Esophagus muscularis mucosa (tissue), 4 donors: ENCODE results near the gene TLR6. TPM values are rescaled to one million over a fixed set of nuclear protein-coding genes. Genes with fewer than 3 reads are reported as not detected.

ENCODE experiments used
- DNase-seq: peaks from one replicate; pipeline ENCODE4 v3.0.0-alpha.2; 2017; ENCODE audit errors: extremely low spot score
- H3K27ac ChIP-seq, 4 donors: fragments of 200-600 bp; sonication (generic); replicated peaks in 1 of 4; 1 replicate in 3 of 4; 2 replicates in 1 of 4; pipeline ENCODE4 v1.5.1; 2016 to 2019; ENCODE audit warnings: mild to moderate bottlenecking in 1 of 4
- H3K27me3 ChIP-seq, 4 donors: fragments of 200-600 bp; sonication (generic); one replicate each; pipeline versions ENCODE4 v1.5.1 to v1.6.0; 2016 to 2019
- H3K36me3 ChIP-seq, 4 donors: fragments of 200-600 bp; sonication (generic); one replicate each; pipeline ENCODE4 v1.5.1; 2016 to 2019
- H3K4me1 ChIP-seq, 4 donors: fragments of 200-600 bp; sonication (generic); one replicate each; pipeline ENCODE4 v1.5.1; 2016 to 2019
- H3K4me3 ChIP-seq, 4 donors: fragments of 200-600 bp; sonication (generic); 1 replicate in 2 of 4; 2 replicates in 2 of 4; pipeline ENCODE4 v1.5.1; 2016 to 2019; ENCODE audit warnings: mild to moderate bottlenecking in 4 of 4, moderate library complexity in 1 of 4
- H3K9me3 ChIP-seq, 4 donors: fragments of 200-600 bp; sonication (generic); 1 replicate in 3 of 4; 2 replicates in 1 of 4; pipeline ENCODE4 v1.5.1; 2016 to 2019
- EP300 ChIP-seq: sonication (generic); formaldehyde crosslinking; IDR thresholded peaks from one replicate; pipeline ENCODE4 v1.6.1; 2017; ENCODE audit warnings: antibody characterized with exemption
- POLR2A ChIP-seq: fragments of 450-650 bp; IDR thresholded peaks from one replicate; pipeline ENCODE4 v1.6.1; 2017; ENCODE audit warnings: antibody characterized with exemption, moderate library complexity, mild to moderate bottlenecking, low read depth
- POLR2AphosphoS5 ChIP-seq, 2 donors: sonication (generic); formaldehyde crosslinking; IDR thresholded peaks; one replicate each; pipeline ENCODE4 v1.6.1; 2017; ENCODE audit warnings: antibody characterized with exemption in 2 of 2
- WGBS: methylation state at CpG from one replicate; pipeline ENCODE4 v1.1.5; 2018; 5-methylcytosine and 5-hydroxymethylcytosine counted together
- intact Hi-C: fragments of 100-400 bp; cut with DNase I; formaldehyde crosslinking; loops from one replicate; pipeline ENCODE4 v1.15.1; 2023
- total RNA-seq, 4 donors: library from RNA; depleted of rRNA; stranded (reverse); fragments of >200 nt; gene quantifications; one replicate each; pipeline versions ENCODE4 v1.1.0 to v1.2.1, GENCODE V29; 2016
- TF ChIP-seq, protein P1 (sequence below), 3 experiments: fragments of 200-600 bp in 2 of 3; fragments of 450-650 bp in 1 of 3; sonication (generic) in 2 of 3; IDR thresholded peaks; one replicate each; pipeline ENCODE4 v1.5.1; 2017 to 2019; ENCODE audit warnings: antibody characterized with exemption in 3 of 3, mild to moderate bottlenecking in 2 of 3, moderate library complexity in 1 of 3

TLR6 gene
- total RNA-seq, 4 donors from 2014 or later, result 1.1 to 1.8 (median 1.7) TPM

DNA sequence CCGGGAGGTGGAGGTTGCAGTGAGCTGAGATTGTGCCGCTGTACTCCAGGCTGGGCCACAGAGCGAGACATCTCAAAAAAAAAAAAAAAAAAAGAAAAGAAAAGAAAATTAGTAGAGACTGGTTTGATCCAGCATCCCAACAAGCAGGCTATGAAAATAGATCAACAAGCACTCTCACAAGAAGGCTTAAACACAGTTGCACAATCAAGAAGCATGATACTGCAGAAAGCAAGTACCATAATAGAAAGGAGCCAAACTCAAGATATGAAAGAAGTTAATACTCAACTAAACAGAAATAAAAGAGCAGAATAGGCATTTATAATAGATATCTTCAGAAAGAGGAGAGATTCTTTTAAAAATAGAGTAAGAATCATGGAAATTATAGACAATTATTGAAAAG lies 10.6 kb downstream of the TLR6 start:
- WGBS, result 89% methylated on average over 3 of the region's 3 CpGs
- Histone ChIP-seq H3K27me3 (no peaks in the 10 kb centered on the region), H3K4me1 (no peaks in the 10 kb centered on the region), H3K4me3 (no peak overlapping the region), H3K27ac (no peak overlapping the region), H3K36me3 (no peaks in the 10 kb centered on the region), H3K9me3 (no peaks in the 10 kb centered on the region)
- TF ChIP-seq POLR2A, result no peak
- TF ChIP-seq, protein P1, sequence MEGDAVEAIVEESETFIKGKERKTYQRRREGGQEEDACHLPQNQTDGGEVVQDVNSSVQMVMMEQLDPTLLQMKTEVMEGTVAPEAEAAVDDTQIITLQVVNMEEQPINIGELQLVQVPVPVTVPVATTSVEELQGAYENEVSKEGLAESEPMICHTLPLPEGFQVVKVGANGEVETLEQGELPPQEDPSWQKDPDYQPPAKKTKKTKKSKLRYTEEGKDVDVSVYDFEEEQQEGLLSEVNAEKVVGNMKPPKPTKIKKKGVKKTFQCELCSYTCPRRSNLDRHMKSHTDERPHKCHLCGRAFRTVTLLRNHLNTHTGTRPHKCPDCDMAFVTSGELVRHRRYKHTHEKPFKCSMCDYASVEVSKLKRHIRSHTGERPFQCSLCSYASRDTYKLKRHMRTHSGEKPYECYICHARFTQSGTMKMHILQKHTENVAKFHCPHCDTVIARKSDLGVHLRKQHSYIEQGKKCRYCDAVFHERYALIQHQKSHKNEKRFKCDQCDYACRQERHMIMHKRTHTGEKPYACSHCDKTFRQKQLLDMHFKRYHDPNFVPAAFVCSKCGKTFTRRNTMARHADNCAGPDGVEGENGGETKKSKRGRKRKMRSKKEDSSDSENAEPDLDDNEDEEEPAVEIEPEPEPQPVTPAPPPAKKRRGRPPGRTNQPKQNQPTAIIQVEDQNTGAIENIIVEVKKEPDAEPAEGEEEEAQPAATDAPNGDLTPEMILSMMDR (IDR thresholded peaks at IDR 0.05), result no peak
- intact Hi-C loops, result no loop called here
- no peak for DNase-seq

DNA sequence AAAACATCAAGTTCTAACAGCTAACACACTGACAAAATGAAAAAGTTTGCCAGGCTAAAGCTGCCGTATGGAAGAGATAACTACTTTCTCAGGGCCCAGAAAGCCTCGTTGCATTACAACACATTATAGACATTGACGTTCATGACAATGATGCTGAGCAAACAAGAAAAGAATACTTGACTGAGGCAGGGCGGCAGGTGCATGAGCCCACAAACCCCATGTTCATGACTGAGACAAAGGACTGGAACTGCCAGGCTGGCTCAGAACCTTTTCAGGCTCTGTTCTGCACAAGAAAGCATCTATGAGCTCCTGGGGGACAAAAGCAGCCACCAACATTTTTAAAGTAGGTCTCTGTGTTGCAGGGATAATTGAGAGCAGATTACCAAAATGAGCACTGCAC lies 13.6 kb downstream of the TLR6 start:
- intact Hi-C loops, result no loop called here
- DNase-seq, result no peak
- no peaks in the 10 kb centered on the region for H3K36me3 ChIP-seq
- no peaks in the 10 kb centered on the region for H3K9me3 ChIP-seq
- TF ChIP-seq POLR2A (no peak), POLR2AphosphoS5 (IDR thresholded peaks at IDR 0.05) (no peak), EP300 (no peak)
- TF ChIP-seq, protein P1 (IDR thresholded peaks at IDR 0.05), result no peak
- no peak overlapping the region for H3K4me3 ChIP-seq
- no peaks in the 10 kb centered on the region for H3K27me3 ChIP-seq
- H3K27ac ChIP-seq, result no peak overlapping the region
- WGBS, result 93% methylated on average over 4 of the region's 4 CpGs
- no peaks in the 10 kb centered on the region for H3K4me1 ChIP-seq

DNA sequence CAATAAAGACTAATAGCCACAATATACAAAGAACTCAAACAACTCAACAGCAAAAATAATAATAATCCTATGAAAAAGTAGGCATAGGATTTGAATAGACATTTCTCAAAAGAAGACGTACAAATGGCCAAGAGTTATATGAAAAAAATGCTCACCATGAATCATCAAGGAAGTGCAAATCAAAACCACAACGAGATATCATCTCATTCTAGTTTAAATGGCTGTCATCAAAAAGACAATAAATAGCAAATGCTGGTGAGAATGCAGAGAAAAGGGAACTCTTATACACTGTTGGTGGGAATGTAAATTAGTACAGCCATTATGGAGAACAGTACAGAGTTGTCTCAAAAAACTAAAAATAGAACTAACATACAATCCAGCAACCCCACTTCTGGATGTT lies 18.8 kb downstream of the TLR6 start:
- H3K36me3 ChIP-seq, result no peaks in the 10 kb centered on the region
- no peaks in the 10 kb centered on the region for H3K27me3 ChIP-seq
- intact Hi-C loops, result no loop called here
- no peak overlapping the region for H3K4me3 ChIP-seq
- DNase-seq, result no peak
- WGBS, result 52% methylated on average over 2 of the region's 2 CpGs
- H3K9me3 ChIP-seq, result peaks cover 0 to 31% (median 15%) of the 10 kb centered on the region in 4 donors
- no peak overlapping the region for H3K27ac ChIP-seq
- no peaks in the 10 kb centered on the region for H3K4me1 ChIP-seq
- TF ChIP-seq POLR2A (no peak), EP300 (no peak), POLR2AphosphoS5 (IDR thresholded peaks at IDR 0.05) (no peak)
- TF ChIP-seq, protein P1 (IDR thresholded peaks at IDR 0.05), result no peak

DNA sequence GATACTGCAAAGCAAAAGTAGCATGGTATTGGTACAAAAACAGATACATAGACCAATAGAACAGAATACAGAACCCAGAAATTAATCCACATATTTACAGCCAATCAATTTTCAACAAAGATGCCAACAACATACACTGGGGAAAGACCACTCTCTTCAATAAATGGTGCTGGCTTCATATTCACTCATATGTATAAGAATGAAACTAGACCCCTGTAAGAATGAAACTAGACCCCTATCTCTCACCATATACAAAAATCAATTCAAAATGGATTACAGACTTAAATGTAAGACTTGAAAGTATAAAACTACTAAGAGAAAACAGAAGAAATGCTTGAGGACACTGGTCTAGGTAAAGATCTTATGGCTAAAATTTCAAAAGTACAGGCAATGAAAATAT lies 19.3 kb downstream of the TLR6 start:
- Histone ChIP-seq H3K27me3 (no peaks in the 10 kb centered on the region), H3K27ac (no peak overlapping the region), H3K36me3 (no peaks in the 10 kb centered on the region), H3K4me3 (no peak overlapping the region), H3K4me1 (no peaks in the 10 kb centered on the region), H3K9me3 (peaks cover 0 to 31% (median 15%) of the 10 kb centered on the region in 4 donors)
- DNase-seq, result no peak
- intact Hi-C loops, result no loop called here
- TF ChIP-seq POLR2A, result no peak

DNA sequence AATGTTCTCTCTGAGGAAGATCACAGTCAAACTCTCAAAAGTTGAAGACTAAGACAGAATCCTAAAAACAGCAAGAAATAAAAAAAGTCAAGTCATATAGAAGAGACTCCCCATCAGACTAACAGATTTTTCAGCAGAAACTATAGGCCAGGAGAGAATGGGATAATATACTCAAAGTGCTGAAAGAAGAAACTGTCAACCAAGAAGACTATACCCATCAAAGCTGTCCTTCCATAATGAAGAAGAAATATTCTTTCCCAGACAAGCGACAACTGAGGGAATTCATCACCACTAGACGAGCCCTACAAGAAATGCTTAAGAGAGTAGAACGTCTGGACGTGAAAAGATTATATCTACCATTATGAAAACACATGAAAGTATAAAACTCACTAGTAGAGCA lies 22.0 kb downstream of the TLR6 start:
- Histone ChIP-seq H3K27ac (no peak overlapping the region), H3K27me3 (no peaks in the 10 kb centered on the region), H3K36me3 (no peaks in the 10 kb centered on the region), H3K9me3 (peaks cover 0 to 31% (median 15%) of the 10 kb centered on the region in 4 donors), H3K4me1 (no peaks in the 10 kb centered on the region), H3K4me3 (no peak overlapping the region)
- intact Hi-C loops, result no loop called here
- no peak for DNase-seq
- TF ChIP-seq, protein P1 (IDR thresholded peaks at IDR 0.05), result no peak
- no peak for TF ChIP-seq POLR2A
- 96% methylated on average over 4 of the region's 4 CpGs for WGBS
